Kidney (tissue), 14 donors: ENCODE data around the gene AACS. TPM values are rescaled to one million over a fixed set of nuclear protein-coding genes. Genes with fewer than 3 reads are reported as not detected.
A peak's percentile ranks its signal among the peaks of the same experiment; 100 is the strongest.

ENCODE experiments used
- DNase-seq, 5 donors: peaks; one replicate each; pipeline ENCODE4 v3.0.0-alpha.2; 2013 to 2020
- FAIRE-seq: peaks from 2 replicates; lab custom pipeline; 2012; peaks lifted over from hg19 to GRCh38; lab: Jason Lieb, UNC
- H3K27ac ChIP-seq, 2 donors: one replicate each; pipeline ENCODE4 v1.7.0; 2013; ENCODE audit warnings: low read depth in 2 of 2, low read length in 2 of 2, inconsistent platforms in 1 of 2
- H3K27me3 ChIP-seq: one replicate; pipeline ENCODE4 v1.7.1; 2013; ENCODE audit warnings: low read length, inconsistent platforms; ENCODE audit not compliant: control insufficient read depth, insufficient read depth
- H3K36me3 ChIP-seq, 3 donors: one replicate each; pipeline versions ENCODE4 v1.7.0 to v1.7.1; 2013; ENCODE audit warnings: low read length in 3 of 3, control low read depth in 1 of 3, inconsistent platforms in 1 of 3; ENCODE audit not compliant: insufficient read depth in 3 of 3, control insufficient read depth in 2 of 3
- H3K4me1 ChIP-seq, 3 donors: one replicate each; pipeline versions ENCODE4 v1.7.0 to v1.7.1; 2013; ENCODE audit warnings: low read length in 3 of 3, inconsistent platforms in 1 of 3, low read depth in 1 of 3; ENCODE audit not compliant: control insufficient read depth in 2 of 3, insufficient read depth in 2 of 3
- H3K4me3 ChIP-seq, 3 donors: one replicate each; pipeline versions ENCODE4 v1.7.0 to v1.8.1; 2013; ENCODE audit warnings: low read length in 3 of 3, control low read depth in 1 of 3, inconsistent platforms in 1 of 3
- H3K9ac ChIP-seq, 3 donors: one replicate each; pipeline versions ENCODE4 v1.7.0 to v1.7.1; 2013; ENCODE audit warnings: low read length in 3 of 3, control low read depth in 1 of 3, inconsistent platforms in 1 of 3
- H3K9me3 ChIP-seq, 3 donors: one replicate each; pipeline versions ENCODE4 v1.7.0 to v1.7.1; 2013; ENCODE audit warnings: low read length in 3 of 3, control low read depth in 1 of 3, inconsistent platforms in 1 of 3; ENCODE audit not compliant: control insufficient read depth in 2 of 3, insufficient read depth in 1 of 3
- CTCF ChIP-seq: IDR thresholded peaks from 3 replicates; pipeline ENCODE4 v1.5.1; 2012; ENCODE audit warnings: mild to moderate bottlenecking, moderate library complexity, borderline replicate concordance; ENCODE audit not compliant: insufficient read depth; ENCODE audit errors: extremely low read depth
- intact Hi-C: fragments of 100-400 bp; cut with DNase I; formaldehyde crosslinking; loops from one replicate; pipeline ENCODE4 v1.11.1; 2022
- polyA plus RNA-seq: library from polyadenylated mRNA; stranded (reverse); fragments of 350-450 nt; fragmentation: Illumina TruSeq; extraction: RNeasy Lipid Tissue Mini Kit (QIAGEN cat#74804); gene quantifications from one replicate; pipeline ENCODE4 v1.2.3, GENCODE V29; 2014; ENCODE audit warnings: low read depth, low replicate concordance; ENCODE audit not compliant: insufficient read depth
- total RNA-seq: library from RNA; stranded (reverse); fragmentation: NEBNext Ultra II Directional; extraction: Animal tissue kit (Norgen Biotek cat#: 25700); gene quantifications from one replicate; pipeline ENCODE4 v1.2.1, GENCODE V29; 2021
- donor health status: control.
- donor health status: control.
- donor health status: control.
- donor health status: control.
- donor health status: control.
- donor health status: DM: yes; HTN: yes; CAD: no.
- donor health status: Normal renal cell carcinoma (clear cell type).

The AACS gene
- total and polyA plus RNA-seq, 2 donors from 2014 or later, result 20.9 TPM

- peak in 1 of 5 donors; percentile 13 for DNase-seq
- Histone ChIP-seq H3K9ac (no peak overlapping the region), H3K4me3 (no peak overlapping the region), H3K9me3 (peaks cover 0 to 11% (median 0%) of the 10 kb centered on the region in 3 donors), H3K27me3 (no peaks in the 10 kb centered on the region), H3K4me1 (no peaks in the 10 kb centered on the region), H3K27ac (no peak overlapping the region), H3K36me3 (no peaks in the 10 kb centered on the region)
- FAIRE-seq, result no peak
- intact Hi-C loops, result no loop called here
- TF ChIP-seq CTCF, result no peak
Observed at GRCh38 chr12:125145196-125145595, 80.0 kb downstream of the AACS start.

- no peak for TF ChIP-seq CTCF
- H3K27me3 ChIP-seq, result no peaks in the 10 kb centered on the region
- H3K9ac ChIP-seq, result no peak overlapping the region
- H3K9me3 ChIP-seq, result peaks cover 0 to 11% (median 0%) of the 10 kb centered on the region in 3 donors
- intact Hi-C loops, result no loop called here
- no peak overlapping the region for H3K4me3 ChIP-seq
- H3K27ac ChIP-seq, result no peak overlapping the region
- FAIRE-seq (no peak), DNase-seq (no peak)
- no peaks in the 10 kb centered on the region for H3K4me1 ChIP-seq
- H3K36me3 ChIP-seq, result no peaks in the 10 kb centered on the region
Observed at GRCh38 chr12:125148316-125148715, 83.1 kb downstream of the AACS start.

GRCh38 chr12:125149160-125150108, 84.2 kb downstream of the AACS start:
- H3K36me3 ChIP-seq, result no peaks in the 10 kb centered on the region
- intact Hi-C loops, result no loop called here
- no peak for DNase-seq
- no peaks in the 10 kb centered on the region for H3K4me1 ChIP-seq
- H3K4me3 ChIP-seq, result no peak overlapping the region
- FAIRE-seq, result no peak
- H3K27me3 ChIP-seq, result no peaks in the 10 kb centered on the region
- no peak overlapping the region for H3K9ac ChIP-seq
- H3K9me3 ChIP-seq, result peaks cover 0 to 6% (median 0%) of the 10 kb centered on the region in 3 donors
- no peak overlapping the region for H3K27ac ChIP-seq
- no peak for TF ChIP-seq CTCF
